ENCODE measurements around the gene COX6A1.

Gene COX6A1

DNA sequence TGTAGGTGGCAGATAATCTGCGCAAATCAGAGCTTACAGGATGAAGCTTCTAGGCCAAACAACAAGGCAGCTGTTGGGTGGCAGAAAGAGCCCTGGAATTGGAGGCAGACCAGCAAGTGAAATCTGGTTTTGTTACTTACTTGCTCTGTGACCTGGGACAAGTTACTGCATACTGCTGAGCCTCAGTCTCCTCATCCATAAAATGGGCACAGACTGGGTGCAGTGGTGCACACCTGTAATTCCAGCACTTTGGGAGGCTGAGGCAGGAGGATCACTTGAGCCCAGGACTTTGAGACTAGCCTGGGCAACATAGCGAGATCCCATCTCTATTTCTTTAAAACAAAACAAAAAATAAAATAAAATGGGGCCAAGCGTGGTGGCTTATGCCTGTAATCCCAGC, 31.4 kb upstream of the COX6A1 start:
- Histone ChIP-seq H3K4me1 (ENCODE audit: control insufficient read depth, insufficient read depth, low read length) (no peaks in the 10 kb centered on the region), H3K9me3 (replicated peaks; ENCODE audit: low read length) (no peaks in the 10 kb centered on the region), H3K9ac (ENCODE audit: low read depth, low read length) (no peak overlapping the region), H3K4me3 (ENCODE audit: low read length) (no peak overlapping the region), H3K4me2 (ENCODE audit: low read length) (no peak overlapping the region), H3K36me3 (ENCODE audit: insufficient read depth, low read length) (no peaks in the 10 kb centered on the region), H3K27me3 (ENCODE audit: control insufficient read depth, insufficient read depth, low read length) (peaks cover 26% of the 10 kb centered on the region)

DNA sequence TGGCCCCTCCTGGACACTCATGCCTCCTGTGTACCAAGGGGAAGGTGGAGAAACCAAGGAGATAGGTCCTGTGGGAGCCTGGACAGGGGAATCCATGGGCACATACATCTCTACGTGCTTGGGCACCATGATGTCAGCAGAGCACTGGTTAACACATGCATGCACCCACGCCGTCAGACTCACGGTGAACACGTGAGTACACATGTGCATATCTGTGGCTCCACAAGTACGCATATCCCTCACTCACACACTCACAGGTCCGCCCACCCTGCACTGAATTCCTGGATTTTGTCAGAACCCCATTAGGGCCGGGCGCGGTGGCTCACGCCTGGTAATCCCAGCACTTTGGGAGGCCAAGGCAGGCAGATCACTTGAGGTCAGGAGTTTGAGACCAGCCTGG, 29.1 kb upstream of the COX6A1 start:
- Histone ChIP-seq H3K4me2 (ENCODE audit: low read length) (no peak overlapping the region), H3K36me3 (ENCODE audit: insufficient read depth, low read length) (no peaks in the 10 kb centered on the region), H3K27me3 (ENCODE audit: control insufficient read depth, insufficient read depth, low read length) (peaks cover 15% of the 10 kb centered on the region), H3K4me1 (ENCODE audit: control insufficient read depth, insufficient read depth, low read length) (no peaks in the 10 kb centered on the region), H3K4me3 (ENCODE audit: low read length) (no peak overlapping the region), H3K9ac (ENCODE audit: low read depth, low read length) (no peak overlapping the region), H3K9me3 (replicated peaks; ENCODE audit: low read length) (no peaks in the 10 kb centered on the region)

DNA sequence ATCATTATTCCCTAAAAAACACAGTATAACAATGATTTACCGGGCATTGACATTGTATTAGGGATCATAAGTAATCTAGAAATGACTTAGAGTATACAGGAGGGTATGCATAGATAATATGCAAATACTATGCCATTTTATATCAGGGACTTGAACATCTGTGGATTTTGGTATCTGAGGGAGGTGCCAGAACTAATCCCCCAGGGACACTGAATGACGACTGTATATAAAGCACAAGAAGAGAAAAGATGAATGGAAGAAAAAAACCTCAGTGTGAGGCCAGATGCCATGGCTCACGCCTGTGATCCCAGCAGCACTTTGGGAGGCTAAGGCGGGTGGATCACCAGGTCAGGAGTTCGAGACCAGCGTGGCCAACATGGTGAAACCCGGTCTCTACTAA, 25.5 kb upstream of the COX6A1 start:
- Histone ChIP-seq H3K27me3 (ENCODE audit: control insufficient read depth, insufficient read depth, low read length) (peaks cover 11% of the 10 kb centered on the region), H3K9me3 (replicated peaks; ENCODE audit: low read length) (no peaks in the 10 kb centered on the region), H3K4me1 (ENCODE audit: control insufficient read depth, insufficient read depth, low read length) (no peaks in the 10 kb centered on the region), H3K36me3 (ENCODE audit: insufficient read depth, low read length) (no peaks in the 10 kb centered on the region), H3K4me3 (ENCODE audit: low read length) (no peak overlapping the region), H3K9ac (ENCODE audit: low read depth, low read length) (no peak overlapping the region), H3K4me2 (ENCODE audit: low read length) (no peak overlapping the region)

GRCh38 chr12:120413901-120414695, 23.8 kb upstream of the COX6A1 start:
- Histone ChIP-seq H3K4me2 (ENCODE audit: low read length) (no peak overlapping the region), H3K4me3 (ENCODE audit: low read length) (no peak overlapping the region), H3K9ac (ENCODE audit: low read depth, low read length) (no peak overlapping the region), H3K36me3 (ENCODE audit: insufficient read depth, low read length) (no peaks in the 10 kb centered on the region), H3K27me3 (ENCODE audit: control insufficient read depth, insufficient read depth, low read length) (peaks cover 18% of the 10 kb centered on the region), H3K9me3 (replicated peaks; ENCODE audit: low read length) (no peaks in the 10 kb centered on the region), H3K4me1 (ENCODE audit: control insufficient read depth, insufficient read depth, low read length) (no peaks in the 10 kb centered on the region)

DNA sequence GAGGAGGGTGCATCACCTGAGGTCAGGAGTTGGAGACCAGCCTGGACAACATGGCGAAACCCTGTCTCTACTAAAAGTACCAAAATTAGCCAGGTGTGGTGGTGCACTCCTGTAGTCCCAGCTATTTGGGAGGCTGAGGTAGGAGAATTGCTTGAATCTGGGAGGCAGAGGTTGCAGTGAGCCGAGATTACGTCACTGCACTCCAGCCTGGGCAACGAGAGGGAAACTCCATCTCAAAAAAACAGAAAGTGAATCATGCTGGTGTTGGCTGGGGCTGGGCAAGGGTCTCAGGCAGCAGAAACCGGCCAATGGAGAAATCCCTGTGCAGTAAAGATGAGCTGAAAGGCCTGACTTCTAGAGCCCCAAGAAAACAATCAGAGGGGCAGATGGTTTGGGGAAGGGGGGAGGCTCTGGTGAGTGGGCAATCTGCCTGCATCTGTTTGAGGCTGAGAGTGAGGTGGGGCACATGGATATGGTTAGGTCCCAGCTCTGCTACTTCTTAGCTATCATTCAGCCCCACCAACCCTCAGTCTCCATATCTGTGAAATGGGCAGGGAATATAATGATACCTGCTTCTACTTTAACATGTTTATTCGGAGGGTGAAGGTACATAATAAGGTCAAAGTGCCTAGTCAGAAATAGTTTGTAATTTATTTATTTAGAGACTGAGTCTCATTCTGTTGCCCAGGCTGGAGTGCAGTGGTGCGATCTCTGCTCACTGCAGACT, 21.3 kb upstream of the COX6A1 start:
- no peak overlapping the region for H3K9ac ChIP-seq (ENCODE audit: low read depth, low read length)
- H3K27me3 ChIP-seq (ENCODE audit: control insufficient read depth, insufficient read depth, low read length): peaks cover 23% of the 10 kb centered on the region
- H3K4me3 ChIP-seq (ENCODE audit: low read length): no peak overlapping the region
- H3K36me3 ChIP-seq (ENCODE audit: insufficient read depth, low read length): no peaks in the 10 kb centered on the region
- no peaks in the 10 kb centered on the region for H3K4me1 ChIP-seq (ENCODE audit: control insufficient read depth, insufficient read depth, low read length)
- H3K4me2 ChIP-seq (ENCODE audit: low read length): no peak overlapping the region
- no peaks in the 10 kb centered on the region for H3K9me3 ChIP-seq (replicated peaks; ENCODE audit: low read length)

DNA sequence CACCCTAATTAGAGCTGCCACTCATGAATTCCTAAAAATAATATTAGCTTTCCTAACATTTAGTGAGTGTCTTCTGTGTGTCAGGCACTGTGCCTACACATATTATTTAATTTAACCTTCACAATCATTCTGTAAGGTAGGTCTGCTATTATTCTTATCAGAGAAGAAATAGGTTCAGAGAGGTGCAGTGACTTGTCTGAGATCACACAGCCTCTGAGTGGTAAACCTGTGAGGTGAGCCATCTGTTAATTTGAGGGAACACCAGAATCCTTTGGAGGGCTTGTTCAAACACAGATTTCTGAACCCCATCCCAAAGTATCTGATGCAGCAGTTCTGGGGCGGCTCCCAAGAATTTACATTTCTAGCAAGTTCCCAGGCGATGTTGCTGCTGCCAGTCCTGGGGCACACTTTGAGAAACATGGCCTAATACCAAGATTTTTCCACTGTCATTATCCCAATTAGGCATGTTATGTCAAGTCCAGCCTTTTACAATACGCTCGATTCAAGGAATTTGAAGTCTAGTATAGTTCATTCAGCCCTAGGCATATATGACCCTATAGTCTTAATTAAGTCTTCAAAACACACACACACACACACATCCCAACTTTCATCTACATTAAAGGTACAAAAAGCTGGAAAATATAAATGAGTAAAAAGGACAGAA, 19.9 kb upstream of the COX6A1 start:
- Histone ChIP-seq H3K4me2 (ENCODE audit: low read length) (no peak overlapping the region), H3K9me3 (replicated peaks; ENCODE audit: low read length) (no peaks in the 10 kb centered on the region), H3K36me3 (ENCODE audit: insufficient read depth, low read length) (no peaks in the 10 kb centered on the region), H3K27me3 (ENCODE audit: control insufficient read depth, insufficient read depth, low read length) (peaks cover 26% of the 10 kb centered on the region), H3K9ac (ENCODE audit: low read depth, low read length) (no peak overlapping the region), H3K4me1 (ENCODE audit: control insufficient read depth, insufficient read depth, low read length) (no peaks in the 10 kb centered on the region), H3K4me3 (ENCODE audit: low read length) (no peak overlapping the region)

DNA sequence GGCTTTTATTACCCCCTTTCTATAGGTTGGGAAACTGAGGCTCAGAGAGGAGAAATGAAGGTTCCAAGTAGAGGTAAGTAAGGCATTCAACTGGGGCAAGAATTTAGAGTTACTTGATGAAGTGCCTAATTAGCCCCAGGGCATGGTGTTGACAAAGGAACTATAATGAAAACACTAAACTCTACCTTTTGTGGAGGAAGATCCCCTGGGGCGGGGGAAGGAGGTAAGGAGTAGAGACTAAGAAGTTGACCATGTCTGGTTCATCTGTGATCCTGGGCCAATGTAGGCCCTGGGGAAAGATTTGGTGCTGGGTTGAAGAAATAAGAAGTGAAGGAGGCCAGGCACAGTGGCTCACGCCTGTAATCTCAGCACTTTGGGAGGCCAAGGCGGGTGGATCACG, 16.2 kb upstream of the COX6A1 start:
- Histone ChIP-seq H3K27me3 (ENCODE audit: control insufficient read depth, insufficient read depth, low read length) (peaks cover 29% of the 10 kb centered on the region), H3K36me3 (ENCODE audit: insufficient read depth, low read length) (no peaks in the 10 kb centered on the region), H3K9me3 (replicated peaks; ENCODE audit: low read length) (no peaks in the 10 kb centered on the region), H3K4me2 (ENCODE audit: low read length) (no peak overlapping the region), H3K4me1 (ENCODE audit: control insufficient read depth, insufficient read depth, low read length) (no peaks in the 10 kb centered on the region), H3K9ac (ENCODE audit: low read depth, low read length) (no peak overlapping the region), H3K4me3 (ENCODE audit: low read length) (no peak overlapping the region)

GRCh38 chr12:120422892-120423456, 14.9 kb upstream of the COX6A1 start:
- H3K9me3 ChIP-seq (replicated peaks; ENCODE audit: low read length): no peaks in the 10 kb centered on the region
- peaks cover 24% of the 10 kb centered on the region for H3K27me3 ChIP-seq (ENCODE audit: control insufficient read depth, insufficient read depth, low read length)
- no peaks in the 10 kb centered on the region for H3K4me1 ChIP-seq (ENCODE audit: control insufficient read depth, insufficient read depth, low read length)
- H3K4me2 ChIP-seq (ENCODE audit: low read length): no peak overlapping the region
- H3K36me3 ChIP-seq (ENCODE audit: insufficient read depth, low read length): no peaks in the 10 kb centered on the region
- no peak overlapping the region for H3K4me3 ChIP-seq (ENCODE audit: low read length)
- no peak overlapping the region for H3K9ac ChIP-seq (ENCODE audit: low read depth, low read length)

GRCh38 chr12:120425797-120426196, 12.1 kb upstream of the COX6A1 start:
- Histone ChIP-seq H3K4me3 (ENCODE audit: low read length) (no peak overlapping the region), H3K4me2 (ENCODE audit: low read length) (no peak overlapping the region), H3K4me1 (ENCODE audit: control insufficient read depth, insufficient read depth, low read length) (no peaks in the 10 kb centered on the region), H3K36me3 (ENCODE audit: insufficient read depth, low read length) (no peaks in the 10 kb centered on the region), H3K9me3 (replicated peaks; ENCODE audit: low read length) (no peaks in the 10 kb centered on the region), H3K9ac (ENCODE audit: low read depth, low read length) (no peak overlapping the region), H3K27me3 (ENCODE audit: control insufficient read depth, insufficient read depth, low read length) (peaks cover 21% of the 10 kb centered on the region)

DNA sequence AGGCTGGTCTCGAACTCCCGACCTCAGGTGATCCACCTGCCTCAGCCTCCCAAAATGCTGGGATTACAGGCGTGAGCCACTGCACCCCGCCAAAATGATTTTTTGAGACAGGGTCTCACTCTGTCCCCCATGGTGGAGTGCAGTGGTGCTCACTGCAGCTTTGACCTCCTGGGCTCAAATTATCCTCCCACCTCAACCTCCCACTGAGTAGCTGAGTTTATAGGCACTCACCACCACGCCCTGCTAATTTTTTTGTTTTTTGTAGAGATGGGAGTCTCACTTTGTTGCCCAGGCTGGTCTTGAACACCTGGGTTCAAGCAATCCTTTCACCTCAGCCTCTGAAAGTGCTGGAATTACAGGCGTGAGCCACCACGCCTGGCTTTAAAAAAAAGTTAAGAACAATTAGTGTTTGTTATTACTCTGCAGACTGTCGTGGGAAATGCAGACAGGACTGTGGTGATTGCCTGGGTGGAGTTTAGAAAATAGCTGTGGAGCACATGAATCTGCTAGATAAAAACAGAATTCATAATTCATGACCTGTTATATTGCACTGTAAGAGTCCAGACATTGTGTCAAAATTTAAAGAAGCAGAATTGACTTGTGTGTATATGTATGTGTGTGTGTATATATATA, 9.2 kb upstream of the COX6A1 start:
- Histone ChIP-seq H3K4me1 (ENCODE audit: control insufficient read depth, insufficient read depth, low read length) (no peaks in the 10 kb centered on the region), H3K4me3 (ENCODE audit: low read length) (no peak overlapping the region)

GRCh38 chr12:120429368-120429767, 8.5 kb upstream of the COX6A1 start:
- Histone ChIP-seq H3K4me2 (ENCODE audit: low read length) (no peak overlapping the region), H3K27me3 (ENCODE audit: control insufficient read depth, insufficient read depth, low read length) (peaks cover 22% of the 10 kb centered on the region), H3K4me1 (ENCODE audit: control insufficient read depth, insufficient read depth, low read length) (no peaks in the 10 kb centered on the region), H3K9ac (ENCODE audit: low read depth, low read length) (no peak overlapping the region), H3K36me3 (ENCODE audit: insufficient read depth, low read length) (no peaks in the 10 kb centered on the region), H3K9me3 (replicated peaks; ENCODE audit: low read length) (no peaks in the 10 kb centered on the region), H3K4me3 (ENCODE audit: low read length) (no peak overlapping the region)

More for the DNA sequence above, 9.2 kb upstream of the COX6A1 start:
- Histone ChIP-seq H3K9me3 (replicated peaks; ENCODE audit: low read length) (no peaks in the 10 kb centered on the region), H3K9ac (ENCODE audit: low read depth, low read length) (no peak overlapping the region), H3K36me3 (ENCODE audit: insufficient read depth, low read length) (no peaks in the 10 kb centered on the region), H3K4me2 (ENCODE audit: low read length) (no peak overlapping the region), H3K27me3 (ENCODE audit: control insufficient read depth, insufficient read depth, low read length) (peaks cover 22% of the 10 kb centered on the region)

Data from skeletal muscle satellite cell (primary cell).